HEK293T (cell line): ENCODE results near the gene SPSB3.

Source experiments
- CTCF ChIA-PET: fragments of 350-600 bp; formaldehyde crosslinking; extraction: SDS; loops from one replicate; lab custom pipeline; 2021; ENCODE audit warnings: antibody characterized with exemption, inconsistent platforms; lab: Yijun Ruan, JAX
- POLR2A ChIA-PET: fragments of 350-600 bp; formaldehyde crosslinking; extraction: SDS; loops from one replicate; lab custom pipeline; 2020; ENCODE audit warnings: antibody characterized with exemption, inconsistent platforms; lab: Yijun Ruan, JAX
- DNase-seq: peaks from one replicate; pipeline ENCODE4 v3.0.0; 2012; ENCODE audit warnings: mixed read lengths; ENCODE audit errors: extremely low spot score
- ARNT ChIP-seq: fragments of 450-650 bp; IDR thresholded peaks from 2 replicates; pipeline ENCODE4 v1.6.1; 2017; ENCODE audit warnings: mild to moderate bottlenecking
- BHLHE40 ChIP-seq: fragments of 450-650 bp; IDR thresholded peaks from 2 replicates; pipeline ENCODE4 v1.6.1; 2016; ENCODE audit warnings: mild to moderate bottlenecking, moderate library complexity, borderline replicate concordance
- CTBP1 ChIP-seq: fragments of 450-650 bp; IDR thresholded peaks from 2 replicates; pipeline ENCODE4 v1.6.1; 2016; ENCODE audit warnings: borderline replicate concordance
- ELF4 ChIP-seq: fragments of 450-650 bp; IDR thresholded peaks from 2 replicates; pipeline ENCODE4 v1.6.1; 2017; ENCODE audit warnings: antibody characterized with exemption
- FOXA1 ChIP-seq: fragments of 450-650 bp; IDR thresholded peaks from 2 replicates; pipeline ENCODE4 v1.6.1; 2016; ENCODE audit warnings: mild to moderate bottlenecking
- FOXK2 ChIP-seq: fragments of 450-650 bp; IDR thresholded peaks from 2 replicates; pipeline ENCODE4 v1.6.1; 2016; ENCODE audit warnings: mild to moderate bottlenecking
- FOXM1 ChIP-seq: fragments of 450-650 bp; IDR thresholded peaks from 2 replicates; pipeline ENCODE4 v1.6.1; 2017; ENCODE audit warnings: mild to moderate bottlenecking, borderline replicate concordance
- HDGF ChIP-seq: fragments of 450-650 bp; IDR thresholded peaks from 2 replicates; pipeline ENCODE4 v1.6.1; 2017; ENCODE audit warnings: antibody characterized with exemption, borderline replicate concordance
- L3MBTL2 ChIP-seq: fragments of 450-650 bp; conservative IDR thresholded peaks from 2 replicates; pipeline ENCODE4 v1.6.1; 2016; ENCODE audit warnings: mild to moderate bottlenecking
- LEF1 ChIP-seq: fragments of 450-650 bp; IDR thresholded peaks from 2 replicates; pipeline ENCODE4 v1.6.1; 2017; ENCODE audit warnings: mild to moderate bottlenecking, borderline replicate concordance
- NFRKB ChIP-seq: fragments of 450-650 bp; IDR thresholded peaks from 2 replicates; pipeline ENCODE4 v1.6.1; 2016; ENCODE audit warnings: mild to moderate bottlenecking, moderate library complexity
- PKNOX1 ChIP-seq: fragments of 450-650 bp; IDR thresholded peaks from 2 replicates; pipeline ENCODE4 v1.6.1; 2016
- SP1 ChIP-seq: fragments of 450-650 bp; IDR thresholded peaks from 2 replicates; pipeline ENCODE4 v1.6.1; 2017
- SUZ12 ChIP-seq: fragments of 450-650 bp; IDR thresholded peaks from 2 replicates; pipeline ENCODE4 v1.6.1; 2016; ENCODE audit warnings: mild to moderate bottlenecking
- TARDBP ChIP-seq: fragments of 450-650 bp; IDR thresholded peaks from 2 replicates; pipeline ENCODE4 v1.6.1; 2016
- ZNF384 ChIP-seq: fragments of 450-650 bp; IDR thresholded peaks from 2 replicates; pipeline ENCODE4 v1.6.1; 2016

SPSB3 gene

GRCh38 chr16:1790611-1791255 lies 8.4 kb upstream of the SPSB3 start:
- ChIA-PET CTCF (no interaction called here), POLR2A (interaction anchor here (0.9 to 2.9 kb wide), 2 partner anchors 8 to 153 kb away, joined by 3 to 25 read pairs; partner anchors contain the start of genes MSRB1, NUBP2 and SPSB3)
- TF ChIP-seq LEF1 = no peak
- no peak for TF ChIP-seq SUZ12
- no peak for TF ChIP-seq PKNOX1
- no peak for TF ChIP-seq FOXM1
- TF ChIP-seq FOXK2 = no peak
- TF ChIP-seq BHLHE40 = no peak
- no peak for TF ChIP-seq FOXA1
- no peak for TF ChIP-seq ZNF384
- TF ChIP-seq NFRKB = no peak
- no peak for TF ChIP-seq CTBP1
- TF ChIP-seq HDGF = no peak
- no peak for TF ChIP-seq ARNT
- TF ChIP-seq TARDBP = no peak
- TF ChIP-seq L3MBTL2 = no peak
- no peak for TF ChIP-seq ELF4
- no peak for TF ChIP-seq SP1
- DNase-seq = no peak

GRCh38 chr16:1790261-1790610 lies 7.9 kb upstream of the SPSB3 start:
- POLR2A ChIA-PET = no interaction called here
- CTCF ChIA-PET = no interaction called here
- no peak for TF ChIP-seq ZNF384
- no peak for TF ChIP-seq TARDBP
- TF ChIP-seq FOXM1 = no peak
- TF ChIP-seq FOXK2 = no peak
- TF ChIP-seq FOXA1 = no peak
- TF ChIP-seq NFRKB = no peak
- DNase-seq = no peak

- CTCF ChIA-PET = no interaction called here
- no peak for DNase-seq
- POLR2A ChIA-PET = no interaction called here
- TF ChIP-seq BHLHE40 (no peak), ZNF384 (no peak), ARNT (no peak), FOXA1 (no peak), SP1 (no peak), HDGF (no peak), L3MBTL2 (no peak), LEF1 (no peak), FOXK2 (no peak), CTBP1 (no peak), SUZ12 (no peak), TARDBP (no peak), FOXM1 (no peak), PKNOX1 (no peak), ELF4 (no peak), NFRKB (no peak)
Measured at GRCh38 chr16:1789643-1790045, 7.3 kb upstream of the SPSB3 start.

- ChIA-PET CTCF (no interaction called here), POLR2A (interaction anchor here (1.0 kb wide), 1 partner anchor 16 kb away, joined by 3 read pairs; the partner anchor contains the start of genes EME2 and MRPS34)
- no peak for DNase-seq
- TF ChIP-seq ZNF384 (no peak), FOXM1 (no peak), CTBP1 (no peak), HDGF (no peak), ARNT (no peak), FOXK2 (no peak), SUZ12 (no peak), FOXA1 (no peak), PKNOX1 (no peak), L3MBTL2 (no peak), ELF4 (no peak), LEF1 (no peak), SP1 (no peak), TARDBP (no peak), NFRKB (no peak), BHLHE40 (no peak)
Measured at GRCh38 chr16:1788708-1789100, 6.3 kb upstream of the SPSB3 start.

- ChIA-PET POLR2A (interaction anchor here (1.0 kb wide), 1 partner anchor 15 kb away, joined by 3 read pairs; the partner anchor contains the start of genes EME2 and MRPS34), CTCF (no interaction called here)
- TF ChIP-seq FOXM1 = no peak
- no peak for DNase-seq
Measured at GRCh38 chr16:1788095-1788707, 5.8 kb upstream of the SPSB3 start.

- no peak for DNase-seq
- TF ChIP-seq ZNF384 (no peak), FOXK2 (no peak), LEF1 (no peak), FOXM1 (no peak), SUZ12 (no peak), SP1 (no peak), FOXA1 (no peak), TARDBP (no peak), L3MBTL2 (no peak), HDGF (no peak), NFRKB (no peak), BHLHE40 (no peak), PKNOX1 (no peak)
- CTCF ChIA-PET = no interaction called here
- POLR2A ChIA-PET = no interaction called here
Measured at GRCh38 chr16:1787322-1788094, 5.1 kb upstream of the SPSB3 start.
